Measurements from ENCODE around the gene TMEM54.

GRCh38 chr1:32876341-32877210 is 24.6 kb downstream of the TMEM54 start:
- peak; percentile 69 to 88 (median 80) for TF ChIP-seq CTCF (IDR thresholded peaks at IDR 0.05)
- no peak for TF ChIP-seq POLR2A (IDR thresholded peaks at IDR 0.05)

Data from esophagus squamous epithelium (tissue), 4 donors.